ENCODE data around the gene SLC22A12.
"Not testable (repeated sequence)": the region's sequence is repeated elsewhere in the genome, so short reads cannot be mapped to it uniquely, and the experiment has no call there.

Gene SLC22A12

GRCh38 chr11:64591257-64592233 is 525 bp downstream of the SLC22A12 start:
- Mint-ChIP-seq H3K4me1 (ENCODE audit: low read depth) (no peaks in the 10 kb centered on the region), H3K4me3 (no peak overlapping the region), H3K36me3 (peaks cover 3% of the 10 kb centered on the region), H3K9me3 (ENCODE audit: low read depth) (peaks cover 11% of the 10 kb centered on the region), H3K27me3 (peaks cover 7% of the 10 kb centered on the region), H3K27ac (no peak overlapping the region)

GRCh38 chr11:64592234-64592615 is 1.2 kb downstream of the SLC22A12 start:
- H3K9me3 Mint-ChIP-seq (ENCODE audit: low read depth): peaks cover 11% of the 10 kb centered on the region
- peaks cover 7% of the 10 kb centered on the region for H3K27me3 Mint-ChIP-seq
- H3K4me3 Mint-ChIP-seq: no peak overlapping the region
- peaks cover 3% of the 10 kb centered on the region for H3K36me3 Mint-ChIP-seq
- H3K27ac Mint-ChIP-seq: no peak overlapping the region
- no peaks in the 10 kb centered on the region for H3K4me1 Mint-ChIP-seq (ENCODE audit: low read depth)

- Mint-ChIP-seq H3K4me3 (no peak overlapping the region), H3K36me3 (peaks cover 3% of the 10 kb centered on the region), H3K27ac (no peak overlapping the region), H3K4me1 (ENCODE audit: low read depth) (no peaks in the 10 kb centered on the region), H3K27me3 (peaks cover 7% of the 10 kb centered on the region), H3K9me3 (ENCODE audit: low read depth) (peaks cover 10% of the 10 kb centered on the region)
These were observed 1.6 kb downstream of the SLC22A12 start for GRCh38 chr11:64592656-64593055.

GRCh38 chr11:64593156-64594105 is 2.4 kb downstream of the SLC22A12 start:
- Mint-ChIP-seq H3K4me1 (ENCODE audit: low read depth) (no peaks in the 10 kb centered on the region), H3K4me3 (no peak overlapping the region), H3K9me3 (ENCODE audit: low read depth) (peaks cover 4% of the 10 kb centered on the region), H3K27ac (no peak overlapping the region), H3K36me3 (no peaks in the 10 kb centered on the region), H3K27me3 (peaks cover 2% of the 10 kb centered on the region)

- H3K36me3 Mint-ChIP-seq: no peaks in the 10 kb centered on the region
- H3K27ac Mint-ChIP-seq: no peak overlapping the region
- no peak overlapping the region for H3K4me3 Mint-ChIP-seq
- no peaks in the 10 kb centered on the region for H3K4me1 Mint-ChIP-seq (ENCODE audit: low read depth)
- peaks cover 1% of the 10 kb centered on the region for H3K27me3 Mint-ChIP-seq
- H3K9me3 Mint-ChIP-seq (ENCODE audit: low read depth): no peaks in the 10 kb centered on the region
These were observed 3.3 kb downstream of the SLC22A12 start for GRCh38 chr11:64594159-64594939.

- not testable (repeated sequence) for H3K4me1 Mint-ChIP-seq (ENCODE audit: low read depth); H3K27ac Mint-ChIP-seq; H3K4me3 Mint-ChIP-seq; H3K9me3 Mint-ChIP-seq (ENCODE audit: low read depth); H3K27me3 Mint-ChIP-seq; H3K36me3 Mint-ChIP-seq
These were observed 4.9 kb downstream of the SLC22A12 start for GRCh38 chr11:64595922-64596321.

- Mint-ChIP-seq H3K27ac (no peak overlapping the region), H3K4me1 (ENCODE audit: low read depth) (no peaks in the 10 kb centered on the region), H3K27me3 (no peaks in the 10 kb centered on the region), H3K9me3 (ENCODE audit: low read depth) (no peaks in the 10 kb centered on the region), H3K36me3 (no peaks in the 10 kb centered on the region), H3K4me3 (no peak overlapping the region)
These were observed 6.7 kb downstream of the SLC22A12 start for GRCh38 chr11:64597671-64598101.

- Mint-ChIP-seq H3K27ac (no peak overlapping the region), H3K27me3 (no peaks in the 10 kb centered on the region), H3K4me1 (ENCODE audit: low read depth) (no peaks in the 10 kb centered on the region), H3K4me3 (no peak overlapping the region), H3K9me3 (ENCODE audit: low read depth) (no peaks in the 10 kb centered on the region), H3K36me3 (no peaks in the 10 kb centered on the region)
These were observed 7.2 kb downstream of the SLC22A12 start for GRCh38 chr11:64598106-64598796.

- H3K27me3 Mint-ChIP-seq: no peaks in the 10 kb centered on the region
- H3K4me1 Mint-ChIP-seq (ENCODE audit: low read depth): no peaks in the 10 kb centered on the region
- no peaks in the 10 kb centered on the region for H3K9me3 Mint-ChIP-seq (ENCODE audit: low read depth)
- no peak overlapping the region for H3K4me3 Mint-ChIP-seq
- no peak overlapping the region for H3K27ac Mint-ChIP-seq
- H3K36me3 Mint-ChIP-seq: no peaks in the 10 kb centered on the region
These were observed 8.0 kb downstream of the SLC22A12 start for GRCh38 chr11:64598797-64599697.

GRCh38 chr11:64599698-64600211 is 8.7 kb downstream of the SLC22A12 start:
- Mint-ChIP-seq H3K27me3 (no peaks in the 10 kb centered on the region), H3K36me3 (no peaks in the 10 kb centered on the region), H3K9me3 (ENCODE audit: low read depth) (no peaks in the 10 kb centered on the region), H3K27ac (no peak overlapping the region), H3K4me3 (no peak overlapping the region), H3K4me1 (ENCODE audit: low read depth) (no peaks in the 10 kb centered on the region)

GRCh38 chr11:64600281-64600992 is 9.4 kb downstream of the SLC22A12 start:
- Mint-ChIP-seq H3K4me3 (no peak overlapping the region), H3K36me3 (no peaks in the 10 kb centered on the region), H3K9me3 (ENCODE audit: low read depth) (no peaks in the 10 kb centered on the region), H3K27ac (no peak overlapping the region), H3K27me3 (no peaks in the 10 kb centered on the region), H3K4me1 (ENCODE audit: low read depth) (no peaks in the 10 kb centered on the region)

- no peaks in the 10 kb centered on the region for H3K4me1 Mint-ChIP-seq (ENCODE audit: low read depth)
- H3K9me3 Mint-ChIP-seq (ENCODE audit: low read depth): no peaks in the 10 kb centered on the region
- H3K36me3 Mint-ChIP-seq: no peaks in the 10 kb centered on the region
- H3K27ac Mint-ChIP-seq: no peak overlapping the region
- H3K4me3 Mint-ChIP-seq: no peak overlapping the region
- no peaks in the 10 kb centered on the region for H3K27me3 Mint-ChIP-seq
These were observed 10.8 kb downstream of the SLC22A12 start for GRCh38 chr11:64601605-64602465.

Data from activated naive CD8-positive, alpha-beta T cell (primary cell).